ENCODE measurements around the gene NEXN. TPM values are rescaled to one million over a fixed set of nuclear protein-coding genes. Genes with fewer than 3 reads are reported as not detected.

NEXN gene
- 24.5 TPM for total RNA-seq

GRCh38 chr1:77888081-77888780 lies at the start of gene NEXN:
Gene NEXN (plus strand): TSS chr1:77888624. CDS start chr1:77916107, 27,483 bp downstream.
- Histone ChIP-seq H3K36me3 (ENCODE audit: control insufficient read depth in 3 of 3, insufficient read depth in 3 of 3, low read length in 3 of 3) (peaks cover 2 to 13% (median 2%) of the 10 kb centered on the region in 3 donors), H3K27ac (ENCODE audit: low read depth, low read length) (peak within 1 kb of the TSS; percentile 99), H3K4me3 (ENCODE audit: low read length in 3 of 3) (peak within 1 kb of the TSS; percentile 83 to 89 (median 85)), H3K9ac (ENCODE audit: low read depth in 1 of 3, low read length in 3 of 3) (peak within 1 kb of the TSS; percentile 85 to 99 (median 97)), H3K27me3 (ENCODE audit: control insufficient read depth in 3 of 3, insufficient read depth in 3 of 3, low read length in 3 of 3) (no peaks in the 10 kb centered on the region), H3K9me3 (ENCODE audit: control insufficient read depth in 3 of 3, low read length in 3 of 3) (no peaks in the 10 kb centered on the region), H3K4me1 (ENCODE audit: control insufficient read depth in 3 of 3, insufficient read depth in 3 of 3, low read length in 3 of 3) (peaks cover 7 to 17% (median 16%) of the 10 kb centered on the region in 3 donors)

- no peaks in the 10 kb centered on the region for H3K4me1 ChIP-seq (ENCODE audit: control insufficient read depth in 3 of 3, insufficient read depth in 3 of 3, low read length in 3 of 3)
- H3K36me3 ChIP-seq (ENCODE audit: control insufficient read depth in 3 of 3, insufficient read depth in 3 of 3, low read length in 3 of 3), result no peaks in the 10 kb centered on the region
- no peak overlapping the region for H3K4me3 ChIP-seq (ENCODE audit: low read length in 3 of 3)
- no peaks in the 10 kb centered on the region for H3K27me3 ChIP-seq (ENCODE audit: control insufficient read depth in 3 of 3, insufficient read depth in 3 of 3, low read length in 3 of 3)
- no peaks in the 10 kb centered on the region for H3K9me3 ChIP-seq (ENCODE audit: control insufficient read depth in 3 of 3, low read length in 3 of 3)
- peak overlapping the region in 1 of 3 donors; percentile 11 for H3K9ac ChIP-seq (ENCODE audit: low read depth in 1 of 3, low read length in 3 of 3)
- no peak overlapping the region for H3K27ac ChIP-seq (ENCODE audit: low read depth, low read length)
Observed at GRCh38 chr1:77841574-77841973, 46.9 kb upstream of the NEXN start.

- Histone ChIP-seq H3K9me3 (ENCODE audit: control insufficient read depth in 3 of 3, low read length in 3 of 3) (no peaks in the 10 kb centered on the region), H3K36me3 (ENCODE audit: control insufficient read depth in 3 of 3, insufficient read depth in 3 of 3, low read length in 3 of 3) (no peaks in the 10 kb centered on the region), H3K27me3 (ENCODE audit: control insufficient read depth in 3 of 3, insufficient read depth in 3 of 3, low read length in 3 of 3) (no peaks in the 10 kb centered on the region), H3K27ac (ENCODE audit: low read depth, low read length) (no peak overlapping the region), H3K4me3 (ENCODE audit: low read length in 3 of 3) (no peak overlapping the region), H3K9ac (ENCODE audit: low read depth in 1 of 3, low read length in 3 of 3) (no peak overlapping the region), H3K4me1 (ENCODE audit: control insufficient read depth in 3 of 3, insufficient read depth in 3 of 3, low read length in 3 of 3) (no peaks in the 10 kb centered on the region)
Observed at GRCh38 chr1:77845951-77846350, 42.5 kb upstream of the NEXN start.

- Histone ChIP-seq H3K36me3 (ENCODE audit: control insufficient read depth in 3 of 3, insufficient read depth in 3 of 3, low read length in 3 of 3) (no peaks in the 10 kb centered on the region), H3K27ac (ENCODE audit: low read depth, low read length) (no peak overlapping the region), H3K4me3 (ENCODE audit: low read length in 3 of 3) (no peak overlapping the region), H3K4me1 (ENCODE audit: control insufficient read depth in 3 of 3, insufficient read depth in 3 of 3, low read length in 3 of 3) (no peaks in the 10 kb centered on the region), H3K9ac (ENCODE audit: low read depth in 1 of 3, low read length in 3 of 3) (no peak overlapping the region), H3K27me3 (ENCODE audit: control insufficient read depth in 3 of 3, insufficient read depth in 3 of 3, low read length in 3 of 3) (no peaks in the 10 kb centered on the region), H3K9me3 (ENCODE audit: control insufficient read depth in 3 of 3, low read length in 3 of 3) (no peaks in the 10 kb centered on the region)
Observed at GRCh38 chr1:77846966-77847365, 41.5 kb upstream of the NEXN start.

- H3K27me3 ChIP-seq (ENCODE audit: control insufficient read depth in 3 of 3, insufficient read depth in 3 of 3, low read length in 3 of 3), result no peaks in the 10 kb centered on the region
- H3K4me3 ChIP-seq (ENCODE audit: low read length in 3 of 3), result no peak overlapping the region
- H3K9ac ChIP-seq (ENCODE audit: low read depth in 1 of 3, low read length in 3 of 3), result no peak overlapping the region
- no peaks in the 10 kb centered on the region for H3K36me3 ChIP-seq (ENCODE audit: control insufficient read depth in 3 of 3, insufficient read depth in 3 of 3, low read length in 3 of 3)
- H3K9me3 ChIP-seq (ENCODE audit: control insufficient read depth in 3 of 3, low read length in 3 of 3), result no peaks in the 10 kb centered on the region
- no peaks in the 10 kb centered on the region for H3K4me1 ChIP-seq (ENCODE audit: control insufficient read depth in 3 of 3, insufficient read depth in 3 of 3, low read length in 3 of 3)
- no peak overlapping the region for H3K27ac ChIP-seq (ENCODE audit: low read depth, low read length)
Observed at GRCh38 chr1:77847621-77848080, 40.8 kb upstream of the NEXN start.

GRCh38 chr1:77850082-77850481 lies 38.3 kb upstream of the NEXN start:
- Histone ChIP-seq H3K27ac (ENCODE audit: low read depth, low read length) (no peak overlapping the region), H3K27me3 (ENCODE audit: control insufficient read depth in 3 of 3, insufficient read depth in 3 of 3, low read length in 3 of 3) (no peaks in the 10 kb centered on the region), H3K36me3 (ENCODE audit: control insufficient read depth in 3 of 3, insufficient read depth in 3 of 3, low read length in 3 of 3) (no peaks in the 10 kb centered on the region), H3K4me1 (ENCODE audit: control insufficient read depth in 3 of 3, insufficient read depth in 3 of 3, low read length in 3 of 3) (no peaks in the 10 kb centered on the region), H3K9ac (ENCODE audit: low read depth in 1 of 3, low read length in 3 of 3) (no peak overlapping the region), H3K9me3 (ENCODE audit: control insufficient read depth in 3 of 3, low read length in 3 of 3) (no peaks in the 10 kb centered on the region), H3K4me3 (ENCODE audit: low read length in 3 of 3) (no peak overlapping the region)

GRCh38 chr1:77857552-77857951 lies 30.9 kb upstream of the NEXN start:
- Histone ChIP-seq H3K4me3 (ENCODE audit: low read length in 3 of 3) (no peak overlapping the region), H3K9me3 (ENCODE audit: control insufficient read depth in 3 of 3, low read length in 3 of 3) (no peaks in the 10 kb centered on the region), H3K9ac (ENCODE audit: low read depth in 1 of 3, low read length in 3 of 3) (no peak overlapping the region), H3K36me3 (ENCODE audit: control insufficient read depth in 3 of 3, insufficient read depth in 3 of 3, low read length in 3 of 3) (no peaks in the 10 kb centered on the region), H3K27me3 (ENCODE audit: control insufficient read depth in 3 of 3, insufficient read depth in 3 of 3, low read length in 3 of 3) (no peaks in the 10 kb centered on the region), H3K27ac (ENCODE audit: low read depth, low read length) (no peak overlapping the region), H3K4me1 (ENCODE audit: control insufficient read depth in 3 of 3, insufficient read depth in 3 of 3, low read length in 3 of 3) (no peaks in the 10 kb centered on the region)

- Histone ChIP-seq H3K9me3 (ENCODE audit: control insufficient read depth in 3 of 3, low read length in 3 of 3) (no peaks in the 10 kb centered on the region), H3K9ac (ENCODE audit: low read depth in 1 of 3, low read length in 3 of 3) (no peak overlapping the region), H3K27ac (ENCODE audit: low read depth, low read length) (no peak overlapping the region), H3K27me3 (ENCODE audit: control insufficient read depth in 3 of 3, insufficient read depth in 3 of 3, low read length in 3 of 3) (no peaks in the 10 kb centered on the region), H3K4me3 (ENCODE audit: low read length in 3 of 3) (no peak overlapping the region), H3K4me1 (ENCODE audit: control insufficient read depth in 3 of 3, insufficient read depth in 3 of 3, low read length in 3 of 3) (no peaks in the 10 kb centered on the region), H3K36me3 (ENCODE audit: control insufficient read depth in 3 of 3, insufficient read depth in 3 of 3, low read length in 3 of 3) (peaks cover 0 to 2% (median 0%) of the 10 kb centered on the region in 3 donors)
Observed at GRCh38 chr1:77858725-77859124, 29.7 kb upstream of the NEXN start.

GRCh38 chr1:77859248-77859647 lies 29.2 kb upstream of the NEXN start:
- peaks cover 0 to 2% (median 0%) of the 10 kb centered on the region in 3 donors for H3K36me3 ChIP-seq (ENCODE audit: control insufficient read depth in 3 of 3, insufficient read depth in 3 of 3, low read length in 3 of 3)
- H3K9me3 ChIP-seq (ENCODE audit: control insufficient read depth in 3 of 3, low read length in 3 of 3), result no peaks in the 10 kb centered on the region
- H3K27me3 ChIP-seq (ENCODE audit: control insufficient read depth in 3 of 3, insufficient read depth in 3 of 3, low read length in 3 of 3), result no peaks in the 10 kb centered on the region
- H3K9ac ChIP-seq (ENCODE audit: low read depth in 1 of 3, low read length in 3 of 3), result no peak overlapping the region
- no peak overlapping the region for H3K27ac ChIP-seq (ENCODE audit: low read depth, low read length)
- no peak overlapping the region for H3K4me3 ChIP-seq (ENCODE audit: low read length in 3 of 3)
- no peaks in the 10 kb centered on the region for H3K4me1 ChIP-seq (ENCODE audit: control insufficient read depth in 3 of 3, insufficient read depth in 3 of 3, low read length in 3 of 3)

GRCh38 chr1:77866296-77866695 lies 22.1 kb upstream of the NEXN start:
- H3K36me3 ChIP-seq (ENCODE audit: control insufficient read depth in 3 of 3, insufficient read depth in 3 of 3, low read length in 3 of 3), result peaks cover 4 to 13% (median 11%) of the 10 kb centered on the region in 3 donors
- H3K4me3 ChIP-seq (ENCODE audit: low read length in 3 of 3), result no peak overlapping the region

More at GRCh38 chr1:77866296-77866695, 22.1 kb upstream of the NEXN start:
- H3K27ac ChIP-seq (ENCODE audit: low read depth, low read length), result no peak overlapping the region
- no peaks in the 10 kb centered on the region for H3K4me1 ChIP-seq (ENCODE audit: control insufficient read depth in 3 of 3, insufficient read depth in 3 of 3, low read length in 3 of 3)
- H3K27me3 ChIP-seq (ENCODE audit: control insufficient read depth in 3 of 3, insufficient read depth in 3 of 3, low read length in 3 of 3), result no peaks in the 10 kb centered on the region
- H3K9me3 ChIP-seq (ENCODE audit: control insufficient read depth in 3 of 3, low read length in 3 of 3), result no peaks in the 10 kb centered on the region
- no peak overlapping the region for H3K9ac ChIP-seq (ENCODE audit: low read depth in 1 of 3, low read length in 3 of 3)

Data from skeletal muscle tissue (tissue), 4 donors.